Kidney capillary endothelial cell (primary cell): Measurements from ENCODE around the gene MDH2.
"Not testable (repeated sequence)": the region's sequence is repeated elsewhere in the genome, so short reads cannot be mapped to it uniquely, and the experiment has no call there.

ENCODE experiments used
- DNase-seq: peaks from one replicate; pipeline ENCODE4 v3.0.0-alpha.2; 2018; ENCODE audit warnings: low spot score

MDH2 gene

GRCh38 chr7:76071316-76072242, 23.7 kb downstream of the MDH2 start:
- no peak for DNase-seq

- no peak for DNase-seq
Observed at GRCh38 chr7:76072243-76073148, 24.6 kb downstream of the MDH2 start.

- no peak for DNase-seq
Observed at GRCh38 chr7:76073335-76073990, 25.6 kb downstream of the MDH2 start.

GRCh38 chr7:76074306-76074971, 26.5 kb downstream of the MDH2 start:
- no peak for DNase-seq

DNA sequence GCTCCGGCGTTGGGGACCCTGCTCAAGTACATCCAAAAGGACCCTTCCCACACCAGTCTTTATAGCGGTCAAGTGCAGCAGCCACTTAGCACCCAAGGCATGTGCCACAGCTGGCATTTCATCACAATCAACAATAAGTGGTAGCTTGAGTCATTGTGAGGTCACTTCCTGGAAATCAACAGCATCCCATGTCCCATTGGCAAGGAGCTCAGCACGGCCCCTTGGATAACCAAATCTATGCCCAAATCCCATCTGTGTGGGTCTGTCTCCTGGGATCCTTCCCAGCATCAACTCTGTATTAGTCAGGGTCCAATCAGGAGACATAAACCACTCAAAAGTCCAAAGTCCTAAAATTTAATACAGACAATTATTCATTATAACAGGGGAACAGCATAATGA, 27.1 kb downstream of the MDH2 start:
- peak; percentile 39 for DNase-seq

GRCh38 chr7:76076995-76077394, 29.1 kb downstream of the MDH2 start:
- no peak for DNase-seq

DNA sequence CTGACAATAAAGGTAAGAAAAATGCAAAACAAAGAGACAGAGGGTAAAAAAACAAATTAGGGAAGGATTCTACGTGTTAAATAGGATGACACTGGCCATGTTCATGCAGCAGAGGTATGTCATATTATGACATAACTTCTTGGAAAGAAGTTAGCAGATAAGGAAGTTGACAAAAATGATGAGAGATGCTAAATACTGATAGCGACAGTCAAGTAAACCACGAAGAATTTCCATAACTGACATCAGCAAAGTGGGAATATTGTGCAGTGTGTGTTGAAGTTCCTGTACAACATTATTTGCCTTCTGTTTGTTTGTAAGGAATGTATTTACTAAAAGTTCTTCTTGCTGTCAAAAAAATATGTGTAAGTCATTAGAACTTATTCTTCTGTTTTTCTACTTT, 29.5 kb downstream of the MDH2 start:
- no peak for DNase-seq

DNA sequence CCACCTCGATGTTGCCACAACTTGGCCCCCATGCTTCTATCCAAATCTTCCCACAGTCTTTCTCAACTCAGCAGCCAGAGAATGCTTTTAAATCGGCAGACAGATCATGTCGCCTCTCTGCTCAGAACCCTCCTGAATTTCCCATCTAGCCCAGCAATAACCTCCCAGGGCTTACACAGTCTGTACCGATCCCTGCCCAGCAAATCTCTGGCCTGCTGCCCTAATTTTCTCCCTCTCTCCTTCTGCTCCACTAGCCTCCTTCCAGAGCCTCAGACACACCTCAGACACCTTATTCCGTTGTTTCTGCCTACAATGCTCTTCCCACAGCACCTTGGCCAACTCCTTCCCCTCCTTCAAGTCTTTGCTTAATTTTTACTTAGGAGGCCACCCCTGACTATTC, 32.3 kb downstream of the MDH2 start:
- DNase-seq: no peak

DNA sequence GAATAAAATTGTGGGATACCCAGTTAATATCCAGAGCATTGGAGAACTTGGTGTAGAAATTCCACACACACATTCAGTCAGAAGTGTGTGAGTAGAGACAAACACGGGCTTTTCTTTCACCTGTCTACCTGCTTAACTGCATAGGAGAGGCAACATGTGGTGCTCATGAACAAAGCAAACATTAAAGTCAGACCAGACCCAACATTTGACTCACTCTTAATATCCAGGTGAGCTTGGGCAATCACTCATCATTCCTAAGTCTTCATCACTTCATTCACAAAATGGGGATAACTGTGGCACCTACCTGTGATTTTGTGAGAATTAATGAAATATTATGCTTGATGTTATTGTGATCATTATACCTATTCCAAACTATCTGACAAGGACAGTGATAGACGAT, 36.2 kb downstream of the MDH2 start:
- DNase-seq: not testable (repeated sequence)

- DNase-seq: peak; percentile 58
Observed at GRCh38 chr7:76086070-76086469, 38.2 kb downstream of the MDH2 start.

- DNase-seq: peak; percentile 94
Observed at GRCh38 chr7:76087362-76087791, 39.5 kb downstream of the MDH2 start.

- no peak for DNase-seq
Observed at GRCh38 chr7:76089865-76090475, 42.1 kb downstream of the MDH2 start.

- no peak for DNase-seq
Observed at GRCh38 chr7:76091506-76091905, 43.6 kb downstream of the MDH2 start.

GRCh38 chr7:76093531-76093930, 45.6 kb downstream of the MDH2 start:
- DNase-seq: not testable (repeated sequence)

DNA sequence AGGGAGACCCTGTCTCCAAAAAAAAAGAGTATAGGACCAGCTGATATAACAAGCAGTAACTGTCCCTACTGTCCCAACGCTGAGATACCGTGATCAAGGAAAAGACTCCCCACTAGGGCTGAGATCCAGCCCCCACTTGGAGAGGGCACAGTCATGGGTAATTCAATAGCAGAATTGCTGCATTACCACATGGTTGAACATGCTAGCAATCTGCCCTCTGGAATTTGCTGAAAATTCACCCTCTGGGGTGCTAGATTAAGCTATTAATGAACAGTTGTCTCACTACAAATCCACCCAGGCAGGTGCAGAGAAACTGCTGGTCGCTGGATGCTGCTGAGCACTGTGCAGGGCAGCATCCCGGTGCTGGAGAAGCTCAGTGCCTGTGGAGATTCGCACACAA, 46.4 kb downstream of the MDH2 start:
- not testable (repeated sequence) for DNase-seq

DNA sequence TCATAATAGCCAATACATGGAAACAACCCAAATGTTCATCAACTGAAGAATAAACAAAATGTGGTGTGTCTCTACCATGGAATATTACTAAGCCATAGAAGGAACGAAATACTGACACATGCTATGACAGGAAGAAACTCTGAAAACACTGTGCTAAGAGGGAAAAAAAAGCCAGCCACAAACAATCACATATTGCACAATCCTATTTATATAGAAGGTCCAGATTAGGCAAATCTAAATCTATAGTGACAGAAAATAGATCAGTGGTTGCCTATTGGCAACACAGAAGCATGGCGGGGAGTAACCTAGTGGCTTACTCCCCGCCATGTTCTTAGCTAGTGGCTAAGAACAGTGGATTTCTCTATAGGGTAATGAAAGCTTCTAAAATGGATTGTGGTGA, 48.0 kb downstream of the MDH2 start:
- DNase-seq: no peak

DNA sequence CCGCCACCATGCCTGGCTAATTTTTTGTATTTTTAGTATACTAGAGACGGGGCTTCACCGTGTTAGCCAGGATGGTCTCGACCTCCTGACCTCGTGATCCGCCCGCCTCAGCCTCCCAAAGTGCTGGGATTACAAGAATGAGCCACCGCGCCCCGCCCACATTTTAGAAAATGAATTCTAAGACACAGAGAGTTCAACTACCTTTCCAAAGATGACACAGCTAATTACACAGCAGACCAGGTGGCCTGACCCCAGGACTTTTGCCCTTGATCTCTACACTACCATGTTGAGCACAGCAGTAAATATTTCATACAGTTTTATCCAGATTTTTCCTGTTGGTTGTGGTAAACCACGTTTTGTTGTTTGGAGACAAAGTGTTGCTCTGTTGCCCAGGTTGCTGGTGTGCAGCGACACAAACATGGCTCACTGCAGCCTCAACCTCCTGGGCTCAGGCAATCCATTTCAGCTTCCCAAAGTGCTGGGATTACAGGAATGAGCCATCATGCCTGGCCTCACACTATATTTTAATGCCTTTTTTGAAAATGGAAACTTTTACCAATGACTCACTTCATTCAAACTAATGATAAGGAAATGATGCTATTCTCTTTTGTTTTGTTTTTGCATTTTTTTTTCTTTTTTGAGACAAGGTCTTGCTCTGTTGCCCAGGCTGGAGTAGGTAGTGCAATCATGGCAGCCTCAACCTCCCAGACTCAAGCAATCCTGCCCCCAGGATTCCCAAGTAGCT, 54.0 kb downstream of the MDH2 start:
- peak; percentile 55 for DNase-seq

DNA sequence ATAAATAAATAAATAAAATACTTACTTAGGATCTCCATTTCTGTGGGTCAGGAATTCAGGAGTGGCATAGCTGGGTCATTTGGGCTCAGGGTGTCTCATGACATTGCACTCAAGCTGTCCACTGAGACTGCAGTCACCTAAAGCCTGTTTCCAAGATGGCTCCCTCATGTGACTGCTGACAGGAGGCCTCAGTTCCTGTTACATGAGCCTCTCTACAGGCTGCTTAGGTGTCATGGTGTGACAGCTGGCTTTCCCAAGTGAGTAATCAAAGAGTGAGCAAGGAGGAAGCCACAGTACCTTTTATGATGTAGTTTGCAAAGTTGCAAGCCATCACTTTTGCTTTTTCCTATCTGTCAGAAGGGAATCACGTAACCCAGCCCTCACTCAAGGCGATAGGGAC, 55.9 kb downstream of the MDH2 start:
- not testable (repeated sequence) for DNase-seq

DNA sequence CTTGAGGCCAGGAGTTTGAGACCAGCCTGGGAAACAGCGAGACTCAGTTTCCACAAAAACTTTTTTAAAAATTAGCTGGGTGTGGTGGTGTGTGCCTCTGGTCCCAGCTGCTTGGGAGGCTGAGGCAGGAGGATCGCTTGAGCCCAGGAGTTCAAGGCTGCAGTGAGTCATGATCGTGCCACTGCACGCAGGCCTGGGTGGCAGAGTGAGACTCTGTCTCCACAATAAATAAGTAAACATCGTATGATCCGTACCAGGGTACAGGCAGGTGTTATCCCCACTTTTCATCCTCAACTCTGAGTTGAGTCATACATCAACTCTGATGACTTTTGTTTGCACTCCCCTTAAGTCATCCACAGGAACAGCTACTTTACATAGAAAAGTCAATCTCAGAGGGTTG, 58.2 kb downstream of the MDH2 start:
- not testable (repeated sequence) for DNase-seq

GRCh38 chr7:76106893-76107292, 59.0 kb downstream of the MDH2 start:
- DNase-seq: no peak
